ENCODE results near the gene BAIAP2.
"Not testable (repeated sequence)": the region's sequence is repeated elsewhere in the genome, so short reads cannot be mapped to it uniquely, and the experiment has no call there.

Gene BAIAP2

GRCh38 chr17:81000631-81001357 is 34.2 kb upstream of the BAIAP2 start:
- no peak for DNase-seq (ENCODE audit: low read depth, low spot score)

GRCh38 chr17:81002013-81002384 is 33.0 kb upstream of the BAIAP2 start:
- DNase-seq (ENCODE audit: low read depth, low spot score): no peak

GRCh38 chr17:81002409-81003361 is 32.3 kb upstream of the BAIAP2 start:
- no peak for DNase-seq (ENCODE audit: low read depth, low spot score)

- DNase-seq (ENCODE audit: low read depth, low spot score): no peak
Observed at GRCh38 chr17:81003711-81004475, 31.1 kb upstream of the BAIAP2 start.

- no peak for DNase-seq (ENCODE audit: low read depth, low spot score)
Observed at GRCh38 chr17:81006891-81007290, 28.1 kb upstream of the BAIAP2 start.

GRCh38 chr17:81008140-81008539 is 26.8 kb upstream of the BAIAP2 start:
- DNase-seq (ENCODE audit: low read depth, low spot score): no peak

- no peak for DNase-seq (ENCODE audit: low read depth, low spot score)
Observed at GRCh38 chr17:81009136-81009535, 25.8 kb upstream of the BAIAP2 start.

- DNase-seq (ENCODE audit: low read depth, low spot score): no peak
Observed at GRCh38 chr17:81010935-81011334, 24.0 kb upstream of the BAIAP2 start.

- no peak for DNase-seq (ENCODE audit: low read depth, low spot score)
Observed at GRCh38 chr17:81011951-81012350, 23.0 kb upstream of the BAIAP2 start.

GRCh38 chr17:81012574-81013447 is 22.1 kb upstream of the BAIAP2 start:
- DNase-seq (ENCODE audit: low read depth, low spot score): no peak

GRCh38 chr17:81013642-81014041 is 21.3 kb upstream of the BAIAP2 start:
- no peak for DNase-seq (ENCODE audit: low read depth, low spot score)

GRCh38 chr17:81015136-81015535 is 19.8 kb upstream of the BAIAP2 start:
- DNase-seq (ENCODE audit: low read depth, low spot score): no peak

- DNase-seq (ENCODE audit: low read depth, low spot score): no peak
Observed at GRCh38 chr17:81016575-81016974, 18.4 kb upstream of the BAIAP2 start.

- not testable (repeated sequence) for DNase-seq (ENCODE audit: low read depth, low spot score)
Observed at GRCh38 chr17:81017330-81017729, 17.6 kb upstream of the BAIAP2 start.

- no peak for DNase-seq (ENCODE audit: low read depth, low spot score)
Observed at GRCh38 chr17:81018044-81018802, 16.7 kb upstream of the BAIAP2 start.

GRCh38 chr17:81019563-81020442 is 15.1 kb upstream of the BAIAP2 start:
- DNase-seq (ENCODE audit: low read depth, low spot score): no peak

GRCh38 chr17:81020443-81020766 is 14.5 kb upstream of the BAIAP2 start:
- DNase-seq (ENCODE audit: low read depth, low spot score): no peak

GRCh38 chr17:81020767-81021497 is 14.0 kb upstream of the BAIAP2 start:
- no peak for DNase-seq (ENCODE audit: low read depth, low spot score)

Measured in smooth muscle cell of the brain vasculature (primary cell).